ENCODE data around the gene EID3. TPM values are rescaled to one million over a fixed set of nuclear protein-coding genes. Genes with fewer than 3 reads are reported as not detected.

Gene EID3
- total and polyA plus RNA-seq, 9 of the 15 experiments (the other 6 are each of a cell fraction or from before 2014, with no cell fraction given) = 0.07 to 3.5 (median 0.42) TPM

DNA sequence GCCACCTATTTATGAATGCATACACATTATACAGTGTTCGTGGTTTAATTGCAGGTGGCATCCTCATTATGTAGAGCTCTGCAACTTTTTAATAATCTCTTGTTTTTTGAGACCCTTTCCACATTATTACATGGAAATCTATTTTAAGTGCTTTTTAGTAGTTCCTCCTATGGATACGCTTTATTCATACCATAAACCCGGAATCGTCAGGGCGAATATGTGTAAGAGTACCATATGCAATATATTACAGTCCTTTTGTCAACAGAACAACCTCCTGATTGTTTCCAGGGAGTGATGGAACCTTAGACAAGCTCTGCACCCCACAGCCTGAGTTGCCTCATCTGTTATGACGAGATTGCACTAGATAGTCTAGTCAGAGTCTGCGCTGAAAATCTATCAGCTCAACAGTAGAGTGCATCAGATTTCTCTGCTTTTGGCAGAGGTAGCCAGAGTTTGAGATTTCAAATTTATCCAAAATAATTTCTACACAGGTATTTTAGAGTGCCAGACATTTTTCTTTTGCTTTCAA, 33.6 kb downstream of the EID3 start:
- H3K4me2 ChIP-seq (ENCODE audit: insufficient read depth, low read length) = no peak overlapping the region
- ChIA-PET CTCF (ENCODE audit: low intra/inter-chr PET ratio) (no interaction called here), POLR2A (interaction anchor here (0.6 to 1.4 kb wide), 2 partner anchors 10 to 36 kb away, joined by 3 to 6 read pairs; no protein-coding TSS in a partner anchor)
- peaks cover 86% of the 10 kb centered on the region for H3K36me3 ChIP-seq (ENCODE audit: control insufficient read depth, insufficient read depth, low read length)
- DNase-seq (ENCODE audit: extremely low read depth in 1 of 4, low spot score in 3 of 4) (no peak), ATAC-seq (no peak), FAIRE-seq (no peak)
- BruUV-seq (replicated peaks) = TSS peak; percentile 10
- no peak overlapping the region for H3K9ac ChIP-seq (ENCODE audit: insufficient read depth in 1 of 2, low read depth in 2 of 2, low read length in 2 of 2)
- H3K27ac ChIP-seq (ENCODE audit: extremely low read depth, low read depth, low read length) = no peak overlapping the region
- H3K79me2 ChIP-seq (ENCODE audit: control insufficient read depth, insufficient read depth, low read length) = no peaks in the 10 kb centered on the region; the same call in 2 of the 3 replicates
- in situ Hi-C loops (cut with MboI) = no loop called here
- H3K27me3 ChIP-seq (ENCODE audit: control insufficient read depth in 2 of 2, insufficient read depth in 2 of 2, low read length in 2 of 2) = no peaks in the 10 kb centered on the region
- no peaks in the 10 kb centered on the region for H4K20me1 ChIP-seq (replicated peaks; ENCODE audit: control insufficient read depth, insufficient read depth, low read length)
- TF ChIP-seq, protein P1, sequence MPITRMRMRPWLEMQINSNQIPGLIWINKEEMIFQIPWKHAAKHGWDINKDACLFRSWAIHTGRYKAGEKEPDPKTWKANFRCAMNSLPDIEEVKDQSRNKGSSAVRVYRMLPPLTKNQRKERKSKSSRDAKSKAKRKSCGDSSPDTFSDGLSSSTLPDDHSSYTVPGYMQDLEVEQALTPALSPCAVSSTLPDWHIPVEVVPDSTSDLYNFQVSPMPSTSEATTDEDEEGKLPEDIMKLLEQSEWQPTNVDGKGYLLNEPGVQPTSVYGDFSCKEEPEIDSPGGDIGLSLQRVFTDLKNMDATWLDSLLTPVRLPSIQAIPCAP (CRISPR knock-in tag; IDR thresholded peaks at IDR 0.05; ENCODE audit: borderline replicate concordance) = no peak
- no peak for TF ChIP-seq SMARCE1 (IDR thresholded peaks at IDR 0.05)
- intact Hi-C loops (cut with micrococcal nuclease) = no loop called here
- no peaks in the 10 kb centered on the region for H3K9me1 ChIP-seq (ENCODE audit: control insufficient read depth, insufficient read depth, low read length)
- no peak overlapping the region for H2AFZ ChIP-seq (ENCODE audit: low read depth, low read length)
- WGBS (ENCODE audit: insufficient coverage, low coverage, missing lambda C conversion rate) = 81% methylated on average over 7 of the region's 7 CpGs
- H3K9me3 ChIP-seq (replicated peaks; ENCODE audit: control insufficient read depth, insufficient read depth, low read depth, low read length) = no peaks in the 10 kb centered on the region
- H3K4me3 ChIP-seq = no peak overlapping the region
- no peaks in the 10 kb centered on the region for H3K4me1 ChIP-seq (replicated peaks in 1 of 2; ENCODE audit: control insufficient read depth in 2 of 2, insufficient read depth in 2 of 2, low read length in 2 of 2)

DNA sequence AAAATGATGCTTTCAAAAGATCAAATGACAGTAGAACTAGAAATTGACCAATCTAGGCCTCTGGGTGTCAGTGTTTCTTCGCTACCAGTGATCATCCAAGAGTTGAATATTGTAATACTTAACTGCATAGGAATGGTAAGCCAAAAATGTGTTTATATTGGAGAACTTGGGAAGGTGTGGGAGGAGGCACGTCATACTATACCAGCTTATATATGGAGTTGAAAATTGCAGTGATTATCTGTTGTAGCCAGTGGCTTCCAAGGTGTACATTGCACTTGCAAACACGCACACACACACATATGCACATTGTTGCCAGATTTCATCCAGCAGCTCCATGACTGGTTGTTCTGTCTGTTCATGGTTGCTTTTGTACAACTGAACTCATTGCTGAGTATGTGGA, 36.1 kb downstream of the EID3 start:
- intact Hi-C loops (cut with micrococcal nuclease) = no loop called here
- Histone ChIP-seq H3K9ac (ENCODE audit: insufficient read depth in 1 of 2, low read depth in 2 of 2, low read length in 2 of 2) (no peak overlapping the region), H2AFZ (ENCODE audit: low read depth, low read length) (no peak overlapping the region), H3K27ac (ENCODE audit: extremely low read depth, low read depth, low read length) (no peak overlapping the region), H3K9me1 (ENCODE audit: control insufficient read depth, insufficient read depth, low read length) (no peaks in the 10 kb centered on the region), H3K27me3 (ENCODE audit: control insufficient read depth in 2 of 2, insufficient read depth in 2 of 2, low read length in 2 of 2) (no peaks in the 10 kb centered on the region), H3K4me3 (no peak overlapping the region), H3K79me2 (ENCODE audit: control insufficient read depth, insufficient read depth, low read length) (peaks cover 6% of the 10 kb centered on the region; the same call in 1 of the 3 replicates), H3K4me2 (ENCODE audit: insufficient read depth, low read length) (no peak overlapping the region), H3K36me3 (ENCODE audit: control insufficient read depth, insufficient read depth, low read length) (peaks cover 86% of the 10 kb centered on the region), H3K9me3 (replicated peaks; ENCODE audit: control insufficient read depth, insufficient read depth, low read depth, low read length) (no peaks in the 10 kb centered on the region; the same call in 1 of the 2 replicates), H3K4me1 (replicated peaks in 1 of 2; ENCODE audit: control insufficient read depth in 2 of 2, insufficient read depth in 2 of 2, low read length in 2 of 2) (no peaks in the 10 kb centered on the region), H4K20me1 (replicated peaks; ENCODE audit: control insufficient read depth, insufficient read depth, low read length) (no peaks in the 10 kb centered on the region)
- 91% methylated on average over 3 of the region's 3 CpGs for WGBS (ENCODE audit: insufficient coverage, low coverage, missing lambda C conversion rate)
- in situ Hi-C loops (cut with MboI) = no loop called here
- FAIRE-seq (no peak), DNase-seq (ENCODE audit: extremely low read depth in 1 of 4, low spot score in 3 of 4) (no peak), ATAC-seq (no peak)
- POLR2A ChIA-PET = interaction anchor here (0.6 to 1.6 kb wide), 5 partner anchors 9 to 516 kb away, joined by 3 to 6 read pairs (median 3); no protein-coding TSS in a partner anchor
- CTCF ChIA-PET (ENCODE audit: low intra/inter-chr PET ratio) = no interaction called here
- BruUV-seq (replicated peaks) = TSS peak; percentile 5
- TF ChIP-seq SP2 (IDR thresholded peaks at IDR 0.05; ENCODE audit: extremely low read depth, low read depth, low read length, poor library complexity, severe bottlenecking) = no peak
- TF ChIP-seq, protein P2, sequence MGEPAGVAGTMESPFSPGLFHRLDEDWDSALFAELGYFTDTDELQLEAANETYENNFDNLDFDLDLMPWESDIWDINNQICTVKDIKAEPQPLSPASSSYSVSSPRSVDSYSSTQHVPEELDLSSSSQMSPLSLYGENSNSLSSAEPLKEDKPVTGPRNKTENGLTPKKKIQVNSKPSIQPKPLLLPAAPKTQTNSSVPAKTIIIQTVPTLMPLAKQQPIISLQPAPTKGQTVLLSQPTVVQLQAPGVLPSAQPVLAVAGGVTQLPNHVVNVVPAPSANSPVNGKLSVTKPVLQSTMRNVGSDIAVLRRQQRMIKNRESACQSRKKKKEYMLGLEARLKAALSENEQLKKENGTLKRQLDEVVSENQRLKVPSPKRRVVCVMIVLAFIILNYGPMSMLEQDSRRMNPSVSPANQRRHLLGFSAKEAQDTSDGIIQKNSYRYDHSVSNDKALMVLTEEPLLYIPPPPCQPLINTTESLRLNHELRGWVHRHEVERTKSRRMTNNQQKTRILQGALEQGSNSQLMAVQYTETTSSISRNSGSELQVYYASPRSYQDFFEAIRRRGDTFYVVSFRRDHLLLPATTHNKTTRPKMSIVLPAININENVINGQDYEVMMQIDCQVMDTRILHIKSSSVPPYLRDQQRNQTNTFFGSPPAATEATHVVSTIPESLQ (CRISPR knock-in tag; IDR thresholded peaks at IDR 0.05) = no peak
- TF ChIP-seq ZNF699 (CRISPR knock-in tag; IDR thresholded peaks at IDR 0.05; ENCODE audit: insufficient replicate concordance) = no peak
- no peak for TF ChIP-seq TBL1XR1 (IDR thresholded peaks at IDR 0.05; ENCODE audit: low read length in 2 of 2)
- no peak for TF ChIP-seq ZNF124 (CRISPR knock-in tag; IDR thresholded peaks at IDR 0.05)
- no peak for TF ChIP-seq ZNF707 (CRISPR knock-in tag; conservative IDR thresholded peaks at IDR 0.05)
- no peak for TF ChIP-seq ESRRB (CRISPR knock-in tag; IDR thresholded peaks at IDR 0.05; ENCODE audit: borderline replicate concordance)
- no peak for TF ChIP-seq NBN (IDR thresholded peaks at IDR 0.05; ENCODE audit: low read depth)
- no peak for TF ChIP-seq ZNF75A (CRISPR knock-in tag; IDR thresholded peaks at IDR 0.05)
- no peak for TF ChIP-seq SMARCA4 (IDR thresholded peaks at IDR 0.05)
- TF ChIP-seq MCM7 (IDR thresholded peaks at IDR 0.05) = no peak
- no peak for TF ChIP-seq ZNF282 (CRISPR knock-in tag; IDR thresholded peaks at IDR 0.05)
